ENCODE results near the gene KDM7A. TPM values are rescaled to one million over a fixed set of nuclear protein-coding genes. Genes with fewer than 3 reads are reported as not detected.
A peak's percentile ranks its signal among the peaks of the same experiment; 100 is the strongest.

Gene KDM7A
- total RNA-seq, 4 donors from 2014 or later, result 38.0 to 59.3 (median 38.8) TPM

DNA sequence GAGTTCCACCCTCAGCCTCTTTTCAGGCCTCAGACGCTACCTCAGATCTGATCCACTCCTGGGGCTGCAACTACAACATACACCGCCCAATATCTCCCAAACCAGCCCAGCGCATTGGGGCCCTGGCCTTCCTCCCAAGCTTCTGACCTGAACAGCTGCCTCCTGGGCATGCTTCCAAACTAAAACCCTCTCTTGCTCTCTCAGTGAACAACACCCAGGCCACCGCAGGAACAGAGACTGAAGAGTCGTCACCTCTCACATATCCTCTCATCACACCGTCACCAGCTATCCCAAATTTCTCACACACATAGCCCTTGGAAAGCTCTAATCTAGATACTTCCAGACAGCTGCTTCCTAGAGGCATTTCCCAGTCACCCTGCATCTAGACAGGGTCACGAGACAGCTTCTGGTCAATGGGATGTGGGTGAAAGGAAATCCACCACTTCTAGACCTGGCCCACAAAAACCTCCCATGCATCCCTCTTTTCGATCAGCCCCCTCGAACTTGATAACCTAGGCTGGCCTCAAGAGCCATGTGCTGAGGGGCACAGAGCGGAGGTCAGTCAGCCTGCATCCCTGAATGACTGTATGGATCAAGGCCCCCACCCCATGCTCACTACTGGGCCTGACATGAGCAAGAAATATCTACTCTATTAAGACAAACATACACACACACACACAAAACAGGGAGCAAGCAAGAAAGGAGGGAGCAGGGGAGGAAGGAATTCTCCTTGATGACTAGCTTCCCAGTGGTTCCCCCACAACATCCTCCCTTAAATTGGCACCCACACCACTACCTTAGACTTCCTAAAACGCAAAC lies 115.8 kb downstream of the KDM7A start:
- Histone ChIP-seq H3K9me3 (no peaks in the 10 kb centered on the region), H3K4me1 (peaks cover 3 to 38% (median 13%) of the 10 kb centered on the region in 4 donors), H3K36me3 (peaks cover 0 to 11% (median 0%) of the 10 kb centered on the region in 3 donors), H3K27ac (peak overlapping the region; percentile 9 to 96 (median 96)), H3K4me3 (peak overlapping the region in 2 of 4 donors; percentile 74 to 95), H3K27me3 (no peaks in the 10 kb centered on the region)
- no peak for TF ChIP-seq POLR2A (IDR thresholded peaks at IDR 0.05)
- TF ChIP-seq, protein P1, sequence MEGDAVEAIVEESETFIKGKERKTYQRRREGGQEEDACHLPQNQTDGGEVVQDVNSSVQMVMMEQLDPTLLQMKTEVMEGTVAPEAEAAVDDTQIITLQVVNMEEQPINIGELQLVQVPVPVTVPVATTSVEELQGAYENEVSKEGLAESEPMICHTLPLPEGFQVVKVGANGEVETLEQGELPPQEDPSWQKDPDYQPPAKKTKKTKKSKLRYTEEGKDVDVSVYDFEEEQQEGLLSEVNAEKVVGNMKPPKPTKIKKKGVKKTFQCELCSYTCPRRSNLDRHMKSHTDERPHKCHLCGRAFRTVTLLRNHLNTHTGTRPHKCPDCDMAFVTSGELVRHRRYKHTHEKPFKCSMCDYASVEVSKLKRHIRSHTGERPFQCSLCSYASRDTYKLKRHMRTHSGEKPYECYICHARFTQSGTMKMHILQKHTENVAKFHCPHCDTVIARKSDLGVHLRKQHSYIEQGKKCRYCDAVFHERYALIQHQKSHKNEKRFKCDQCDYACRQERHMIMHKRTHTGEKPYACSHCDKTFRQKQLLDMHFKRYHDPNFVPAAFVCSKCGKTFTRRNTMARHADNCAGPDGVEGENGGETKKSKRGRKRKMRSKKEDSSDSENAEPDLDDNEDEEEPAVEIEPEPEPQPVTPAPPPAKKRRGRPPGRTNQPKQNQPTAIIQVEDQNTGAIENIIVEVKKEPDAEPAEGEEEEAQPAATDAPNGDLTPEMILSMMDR (IDR thresholded peaks at IDR 0.05), result no peak
- DNase-seq, result peak in 1 of 3 donors; percentile 62

DNA sequence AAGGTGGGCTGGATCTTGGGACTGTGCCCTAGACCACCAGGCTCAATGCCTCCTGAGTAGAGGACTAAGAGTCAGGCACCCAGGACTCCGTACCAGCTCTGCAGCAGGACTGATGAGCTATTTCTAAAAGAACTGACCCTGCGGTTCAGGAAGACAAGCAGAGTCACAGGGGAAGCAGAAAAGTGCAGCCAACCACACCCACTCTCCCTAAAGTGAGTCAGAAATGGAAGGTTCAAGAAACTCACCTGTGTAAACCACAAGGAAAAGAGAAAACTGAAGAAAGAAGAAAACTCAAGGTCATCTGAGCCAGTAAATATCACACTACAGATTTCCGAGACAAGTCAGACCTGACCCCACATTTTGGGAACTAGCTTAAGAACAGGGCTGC lies 116.5 kb downstream of the KDM7A start:
- peaks cover 0 to 13% (median 0%) of the 10 kb centered on the region in 3 donors for H3K36me3 ChIP-seq
- peak overlapping the region in 3 of 4 donors; percentile 13 to 96 (median 95) for H3K27ac ChIP-seq
- H3K4me3 ChIP-seq, result peak overlapping the region in 2 of 4 donors; percentile 1 to 74
- H3K4me1 ChIP-seq, result peaks cover 3 to 38% (median 13%) of the 10 kb centered on the region in 4 donors
- no peaks in the 10 kb centered on the region for H3K9me3 ChIP-seq
- no peak for DNase-seq
- H3K27me3 ChIP-seq, result no peaks in the 10 kb centered on the region
- peak in 1 of 2 donors; percentile 12 for TF ChIP-seq POLR2A (IDR thresholded peaks at IDR 0.05)
- TF ChIP-seq, protein P1 (IDR thresholded peaks at IDR 0.05), result no peak

DNA sequence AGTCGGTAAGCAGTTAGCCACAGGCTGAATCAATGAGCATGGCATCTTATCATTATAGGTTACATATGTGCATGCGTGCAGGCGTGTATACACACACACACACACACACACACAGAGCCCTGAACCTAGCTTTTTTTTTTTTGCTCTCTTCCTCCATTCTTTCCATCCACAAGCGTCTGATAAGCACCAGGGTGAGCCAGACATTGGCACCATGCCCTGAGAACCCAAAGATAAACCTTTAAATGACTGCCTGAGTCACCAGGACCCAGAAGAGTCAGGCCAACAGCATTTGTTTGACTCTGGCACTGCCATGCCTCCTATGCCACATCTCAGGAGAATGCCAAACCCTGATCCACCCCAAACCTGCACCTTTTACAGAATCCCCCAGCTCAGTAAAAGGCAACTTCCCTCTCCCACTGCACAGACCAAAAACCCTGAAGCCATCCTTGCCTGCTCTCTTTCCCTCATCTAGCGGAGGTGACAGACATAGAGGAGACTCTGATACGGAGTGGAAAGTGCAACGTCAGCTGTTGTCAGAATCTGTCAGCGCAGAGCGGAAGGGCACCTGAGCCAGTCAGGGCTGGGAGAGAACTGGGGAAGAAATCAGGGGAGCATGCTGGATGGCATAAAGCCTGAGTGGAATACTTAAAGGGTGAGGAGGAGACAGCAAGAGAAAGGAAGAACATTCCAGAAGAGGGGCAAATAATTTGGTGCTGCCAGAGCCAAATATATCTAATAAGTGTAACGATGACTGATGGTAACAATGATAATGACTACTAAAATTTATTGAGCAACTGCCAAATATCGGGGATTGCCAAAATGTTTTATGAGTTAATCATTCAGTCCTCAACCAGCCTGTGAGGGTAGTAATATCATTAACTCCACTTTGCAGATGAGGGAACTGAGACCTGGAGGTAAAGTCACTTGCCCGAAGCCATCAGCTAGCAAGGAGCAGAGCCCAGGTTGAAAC lies 117.2 kb downstream of the KDM7A start:
- H3K4me3 ChIP-seq, result peak overlapping the region in 2 of 4 donors; percentile 1 to 74
- peaks cover 0 to 14% (median 0%) of the 10 kb centered on the region in 3 donors for H3K36me3 ChIP-seq
- H3K4me1 ChIP-seq, result peaks cover 3 to 38% (median 13%) of the 10 kb centered on the region in 4 donors
- H3K27me3 ChIP-seq, result no peaks in the 10 kb centered on the region
- no peaks in the 10 kb centered on the region for H3K9me3 ChIP-seq
- peak overlapping the region in 3 of 4 donors; percentile 13 to 96 (median 95) for H3K27ac ChIP-seq
- TF ChIP-seq, protein P1 (IDR thresholded peaks at IDR 0.05), result no peak
- TF ChIP-seq POLR2A (IDR thresholded peaks at IDR 0.05), result peak in 1 of 2 donors; percentile 24
- DNase-seq, result peak in 2 of 3 donors; percentile 82 to 91

DNA sequence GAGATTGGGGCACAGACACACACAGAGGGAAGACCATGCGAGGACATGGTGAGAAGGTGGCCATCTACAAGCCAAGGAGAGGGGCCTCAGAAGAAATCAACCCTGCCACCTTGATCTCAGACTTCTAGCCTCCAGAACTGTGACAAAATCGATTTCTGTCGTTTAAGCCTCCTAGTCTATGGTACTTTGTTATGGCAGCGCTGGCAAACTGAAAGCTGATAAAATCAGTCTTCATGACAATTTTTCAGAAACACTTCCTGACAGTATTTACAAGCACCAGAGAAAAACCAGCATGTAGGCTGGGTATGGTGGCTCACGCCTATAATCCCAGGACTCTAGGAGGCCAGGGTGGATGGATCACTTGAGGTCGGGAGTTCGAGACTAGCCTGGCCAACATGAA lies 118.3 kb downstream of the KDM7A start:
- Histone ChIP-seq H3K4me1 (peaks cover 3 to 38% (median 13%) of the 10 kb centered on the region in 4 donors), H3K27me3 (no peaks in the 10 kb centered on the region), H3K4me3 (no peak overlapping the region), H3K36me3 (peaks cover 0 to 19% (median 0%) of the 10 kb centered on the region in 3 donors), H3K27ac (peak overlapping the region in 2 of 4 donors; percentile 23 to 95), H3K9me3 (no peaks in the 10 kb centered on the region)
- DNase-seq, result no peak
- no peak for TF ChIP-seq POLR2A (IDR thresholded peaks at IDR 0.05)
- TF ChIP-seq, protein P1 (IDR thresholded peaks at IDR 0.05), result no peak

DNA sequence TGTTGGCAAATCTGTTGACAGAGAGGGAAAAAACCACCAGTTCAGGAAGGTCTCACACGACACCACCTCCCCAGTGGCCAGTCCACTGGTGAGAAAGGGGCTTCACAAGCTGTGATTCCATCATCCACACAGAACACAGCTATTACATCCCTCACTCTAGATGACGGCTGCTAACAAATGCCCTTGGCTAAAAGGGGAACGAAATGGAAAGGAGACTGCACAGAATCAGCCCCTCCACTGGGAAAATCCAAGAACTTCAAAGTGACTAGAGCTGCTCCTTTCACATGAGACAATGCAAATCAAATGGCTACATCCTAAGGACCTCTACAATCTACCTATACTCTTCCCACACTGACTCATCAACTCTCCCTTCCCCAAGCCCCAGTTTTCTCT lies 119.6 kb downstream of the KDM7A start:
- Histone ChIP-seq H3K9me3 (no peaks in the 10 kb centered on the region), H3K36me3 (peaks cover 0 to 19% (median 0%) of the 10 kb centered on the region in 3 donors), H3K27ac (no peak overlapping the region), H3K27me3 (no peaks in the 10 kb centered on the region), H3K4me3 (no peak overlapping the region), H3K4me1 (peaks cover 3 to 38% (median 13%) of the 10 kb centered on the region in 4 donors)
- TF ChIP-seq POLR2A (IDR thresholded peaks at IDR 0.05), result no peak
- TF ChIP-seq, protein P1 (IDR thresholded peaks at IDR 0.05), result no peak
- no peak for DNase-seq

Measured in Peyer's patch (tissue), 4 donors.